ENCODE data around the gene AIF1.
"Not testable (repeated sequence)": the region's sequence is repeated elsewhere in the genome, so short reads cannot be mapped to it uniquely, and the experiment has no call there.

AIF1 gene

GRCh38 chr6:31582230-31582643 lies 32.8 kb upstream of the AIF1 start, which contains the start of gene LTB:
Gene LTB (minus strand): TSS chr6:31582424. CDS start chr6:31582417, 7 bp downstream.
- Histone ChIP-seq H3K9ac (ENCODE audit: insufficient read length, low read depth) (peak within 1 kb of the TSS; percentile 92), H3K36me3 (ENCODE audit: insufficient read depth, insufficient read length, low read length) (no peaks in the 10 kb centered on the region), H3K4me1 (ENCODE audit: insufficient read depth, insufficient read length) (peaks cover 19% of the 10 kb centered on the region), H3K27me3 (ENCODE audit: insufficient read depth, insufficient read length) (no peaks in the 10 kb centered on the region), H3K9me3 (ENCODE audit: insufficient read depth, low read length) (no peaks in the 10 kb centered on the region), H3K4me3 (ENCODE audit: insufficient read length, low read depth) (peak within 1 kb of the TSS; percentile 78)
- no peak for DNase-seq (ENCODE audit: low read depth, low spot score)
- TF ChIP-seq YY1 (IDR thresholded peaks at IDR 0.05; ENCODE audit: insufficient read depth, insufficient read length) (no peak), SUZ12 (IDR thresholded peaks at IDR 0.05; ENCODE audit: extremely low read depth, insufficient read depth, insufficient read length) (no peak), ZNF274 (IDR thresholded peaks at IDR 0.05; ENCODE audit: low read depth, low read length) (no peak)

GRCh38 chr6:31585491-31585890 lies 29.5 kb upstream of the AIF1 start:
- H3K9ac ChIP-seq (ENCODE audit: insufficient read length, low read depth): no peak overlapping the region

GRCh38 chr6:31586008-31586407 lies 29.0 kb upstream of the AIF1 start, which contains the start of gene LST1:
Gene LST1 (plus strand): TSS chr6:31586277. CDS start chr6:31587300, 1,023 bp downstream.
- Histone ChIP-seq H3K4me1 (ENCODE audit: insufficient read depth, insufficient read length) (peaks cover 12% of the 10 kb centered on the region), H3K27me3 (ENCODE audit: insufficient read depth, insufficient read length) (no peaks in the 10 kb centered on the region)

More at GRCh38 chr6:31585491-31585890, 29.5 kb upstream of the AIF1 start:
- no peaks in the 10 kb centered on the region for H3K9me3 ChIP-seq (ENCODE audit: insufficient read depth, low read length)
- peaks cover 13% of the 10 kb centered on the region for H3K4me1 ChIP-seq (ENCODE audit: insufficient read depth, insufficient read length)
- no peaks in the 10 kb centered on the region for H3K36me3 ChIP-seq (ENCODE audit: insufficient read depth, insufficient read length, low read length)
- no peak overlapping the region for H3K4me3 ChIP-seq (ENCODE audit: insufficient read length, low read depth)
- DNase-seq (ENCODE audit: low read depth, low spot score): no peak
- TF ChIP-seq SUZ12 (IDR thresholded peaks at IDR 0.05; ENCODE audit: extremely low read depth, insufficient read depth, insufficient read length): no peak
- no peak for TF ChIP-seq YY1 (IDR thresholded peaks at IDR 0.05; ENCODE audit: insufficient read depth, insufficient read length)
- no peak for TF ChIP-seq ZNF274 (IDR thresholded peaks at IDR 0.05; ENCODE audit: low read depth, low read length)
- no peaks in the 10 kb centered on the region for H3K27me3 ChIP-seq (ENCODE audit: insufficient read depth, insufficient read length)

DNA sequence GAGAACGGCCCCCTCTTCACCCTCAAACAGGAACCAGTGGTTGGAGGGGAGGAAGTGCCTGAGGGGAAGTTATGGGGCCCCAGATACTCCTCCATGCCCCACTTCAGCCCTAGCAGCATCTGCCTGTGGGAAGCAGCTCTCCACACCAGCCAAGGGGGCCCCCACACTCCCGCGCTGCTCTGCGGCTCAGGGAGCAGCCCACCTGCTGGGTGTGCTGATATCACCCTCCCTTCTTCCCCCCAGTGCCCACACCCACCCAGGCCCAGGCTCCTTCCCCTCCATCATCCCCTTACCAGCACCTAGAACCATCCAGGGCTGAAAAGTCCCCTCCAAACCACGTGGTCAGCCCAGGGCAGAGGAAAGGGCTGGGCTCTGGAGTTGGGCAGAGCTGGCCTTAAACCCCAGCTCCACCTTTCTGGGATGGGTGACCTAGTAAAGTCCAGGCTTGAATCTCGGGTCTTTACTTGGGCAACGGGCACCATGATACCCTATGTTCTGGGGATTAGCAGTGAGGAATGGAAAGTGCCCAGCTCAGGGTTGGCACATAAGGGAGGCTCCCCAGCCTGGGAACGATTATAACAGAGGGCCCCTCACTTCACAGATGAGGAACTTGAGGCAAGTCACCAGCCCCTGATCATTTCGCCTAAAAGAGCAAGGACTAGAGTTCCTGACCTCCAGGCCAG lies 28.3 kb upstream of the AIF1 start:
- Histone ChIP-seq H3K4me3 (ENCODE audit: insufficient read length, low read depth) (no peak overlapping the region), H3K4me1 (ENCODE audit: insufficient read depth, insufficient read length) (peaks cover 11% of the 10 kb centered on the region), H3K27me3 (ENCODE audit: insufficient read depth, insufficient read length) (no peaks in the 10 kb centered on the region), H3K9ac (ENCODE audit: insufficient read length, low read depth) (no peak overlapping the region), H3K36me3 (ENCODE audit: insufficient read depth, insufficient read length, low read length) (no peaks in the 10 kb centered on the region), H3K9me3 (ENCODE audit: insufficient read depth, low read length) (no peaks in the 10 kb centered on the region)
- TF ChIP-seq YY1 (IDR thresholded peaks at IDR 0.05; ENCODE audit: insufficient read depth, insufficient read length): no peak
- TF ChIP-seq ZNF274 (IDR thresholded peaks at IDR 0.05; ENCODE audit: low read depth, low read length): no peak
- TF ChIP-seq SUZ12 (IDR thresholded peaks at IDR 0.05; ENCODE audit: extremely low read depth, insufficient read depth, insufficient read length): no peak
- no peak for DNase-seq (ENCODE audit: low read depth, low spot score)

More at GRCh38 chr6:31586008-31586407, 29.0 kb upstream of the AIF1 start, which contains the start of gene LST1:
- Histone ChIP-seq H3K36me3 (ENCODE audit: insufficient read depth, insufficient read length, low read length) (no peaks in the 10 kb centered on the region), H3K9ac (ENCODE audit: insufficient read length, low read depth) (no peak within 1 kb of the TSS), H3K9me3 (ENCODE audit: insufficient read depth, low read length) (no peaks in the 10 kb centered on the region), H3K4me3 (ENCODE audit: insufficient read length, low read depth) (no peak within 1 kb of the TSS)
- TF ChIP-seq ZNF274 (IDR thresholded peaks at IDR 0.05; ENCODE audit: low read depth, low read length) (no peak), SUZ12 (IDR thresholded peaks at IDR 0.05; ENCODE audit: extremely low read depth, insufficient read depth, insufficient read length) (no peak), YY1 (IDR thresholded peaks at IDR 0.05; ENCODE audit: insufficient read depth, insufficient read length) (no peak)
- DNase-seq (ENCODE audit: low read depth, low spot score): no peak

- TF ChIP-seq ZNF274 (IDR thresholded peaks at IDR 0.05; ENCODE audit: low read depth, low read length) (no peak), YY1 (IDR thresholded peaks at IDR 0.05; ENCODE audit: insufficient read depth, insufficient read length) (no peak), SUZ12 (IDR thresholded peaks at IDR 0.05; ENCODE audit: extremely low read depth, insufficient read depth, insufficient read length) (no peak)
- H3K4me3 ChIP-seq (ENCODE audit: insufficient read length, low read depth): no peak overlapping the region
- no peak overlapping the region for H3K9ac ChIP-seq (ENCODE audit: insufficient read length, low read depth)
Observed at GRCh38 chr6:31587791-31588777, 26.9 kb upstream of the AIF1 start.

GRCh38 chr6:31588871-31589650 lies 26.0 kb upstream of the AIF1 start:
- TF ChIP-seq YY1 (IDR thresholded peaks at IDR 0.05; ENCODE audit: insufficient read depth, insufficient read length) (no peak), ZNF274 (IDR thresholded peaks at IDR 0.05; ENCODE audit: low read depth, low read length) (no peak), SUZ12 (IDR thresholded peaks at IDR 0.05; ENCODE audit: extremely low read depth, insufficient read depth, insufficient read length) (no peak)
- H3K9me3 ChIP-seq (ENCODE audit: insufficient read depth, low read length): no peaks in the 10 kb centered on the region
- DNase-seq (ENCODE audit: low read depth, low spot score): no peak
- H3K36me3 ChIP-seq (ENCODE audit: insufficient read depth, insufficient read length, low read length): no peaks in the 10 kb centered on the region
- H3K4me1 ChIP-seq (ENCODE audit: insufficient read depth, insufficient read length): peaks cover 8% of the 10 kb centered on the region
- no peak overlapping the region for H3K4me3 ChIP-seq (ENCODE audit: insufficient read length, low read depth)
- H3K9ac ChIP-seq (ENCODE audit: insufficient read length, low read depth): no peak overlapping the region
- H3K27me3 ChIP-seq (ENCODE audit: insufficient read depth, insufficient read length): no peaks in the 10 kb centered on the region

More at GRCh38 chr6:31587791-31588777, 26.9 kb upstream of the AIF1 start:
- no peak for DNase-seq (ENCODE audit: low read depth, low spot score)
- H3K9me3 ChIP-seq (ENCODE audit: insufficient read depth, low read length): no peaks in the 10 kb centered on the region
- peaks cover 8% of the 10 kb centered on the region for H3K4me1 ChIP-seq (ENCODE audit: insufficient read depth, insufficient read length)
- no peaks in the 10 kb centered on the region for H3K36me3 ChIP-seq (ENCODE audit: insufficient read depth, insufficient read length, low read length)
- H3K27me3 ChIP-seq (ENCODE audit: insufficient read depth, insufficient read length): no peaks in the 10 kb centered on the region

DNA sequence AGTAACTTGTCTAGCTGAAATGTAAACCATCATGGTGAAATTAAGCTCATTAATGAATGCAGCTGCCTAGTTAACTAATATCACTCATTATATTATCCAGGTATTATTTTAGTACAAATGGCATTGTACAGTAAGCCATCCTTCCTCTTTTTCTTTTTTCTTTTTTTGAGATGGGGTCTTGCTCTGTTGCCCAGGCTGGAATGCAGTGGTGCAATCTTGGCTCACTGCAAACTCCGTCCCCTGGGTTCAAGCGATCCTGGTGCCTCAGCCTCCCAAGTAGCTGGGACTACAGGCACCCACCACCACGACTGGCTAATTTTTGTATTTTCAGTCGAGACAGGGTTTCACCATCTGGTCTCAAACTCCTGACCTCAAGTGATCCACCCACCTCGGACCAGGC lies 24.3 kb upstream of the AIF1 start:
- H3K4me1 ChIP-seq (ENCODE audit: insufficient read depth, insufficient read length); H3K9ac ChIP-seq (ENCODE audit: insufficient read length, low read depth); DNase-seq (ENCODE audit: low read depth, low spot score); H3K27me3 ChIP-seq (ENCODE audit: insufficient read depth, insufficient read length); H3K4me3 ChIP-seq (ENCODE audit: insufficient read length, low read depth); H3K9me3 ChIP-seq (ENCODE audit: insufficient read depth, low read length); H3K36me3 ChIP-seq (ENCODE audit: insufficient read depth, insufficient read length, low read length): not testable (repeated sequence)

All from NT2/D1 (cell line).